ENCODE measurements around the gene AKAP7.
A peak's percentile ranks its signal among the peaks of the same experiment; 100 is the strongest.

The AKAP7 gene

GRCh38 chr6:131275273-131275672 is 140.0 kb downstream of the AKAP7 start:
- TF ChIP-seq CTCF (IDR thresholded peaks at IDR 0.05; ENCODE audit: low read depth, low read length) = no peak
- no peak for DNase-seq (ENCODE audit: low read depth, low spot score)
- no peak overlapping the region for H3K4me3 ChIP-seq (ENCODE audit: low read depth, low read length)
- in situ Hi-C loops (cut with HindIII; ENCODE audit: low sequenced_read_pairs) = no loop called here

- no peak for DNase-seq (ENCODE audit: low read depth, low spot score)
- H3K4me3 ChIP-seq (ENCODE audit: low read depth, low read length) = no peak overlapping the region
- in situ Hi-C loops (cut with HindIII; ENCODE audit: low sequenced_read_pairs) = no loop called here
- no peak for TF ChIP-seq CTCF (IDR thresholded peaks at IDR 0.05; ENCODE audit: low read depth, low read length)
Observed at GRCh38 chr6:131277591-131277990, 142.3 kb downstream of the AKAP7 start.

- TF ChIP-seq CTCF (IDR thresholded peaks at IDR 0.05; ENCODE audit: low read depth, low read length) = no peak
- DNase-seq (ENCODE audit: low read depth, low spot score) = peak; percentile 34
- no peak overlapping the region for H3K4me3 ChIP-seq (ENCODE audit: low read depth, low read length)
- in situ Hi-C loops (cut with HindIII; ENCODE audit: low sequenced_read_pairs) = no loop called here
Observed at GRCh38 chr6:131281471-131282270, 146.4 kb downstream of the AKAP7 start.

- H3K4me3 ChIP-seq (ENCODE audit: low read depth, low read length) = no peak overlapping the region
- in situ Hi-C loops (cut with HindIII; ENCODE audit: low sequenced_read_pairs) = no loop called here
- DNase-seq (ENCODE audit: low read depth, low spot score) = no peak
- no peak for TF ChIP-seq CTCF (IDR thresholded peaks at IDR 0.05; ENCODE audit: low read depth, low read length)
Observed at GRCh38 chr6:131282365-131282764, 147.1 kb downstream of the AKAP7 start.

- H3K4me3 ChIP-seq (ENCODE audit: low read depth, low read length) = no peak overlapping the region
- in situ Hi-C loops (cut with HindIII; ENCODE audit: low sequenced_read_pairs) = no loop called here
- no peak for TF ChIP-seq CTCF (IDR thresholded peaks at IDR 0.05; ENCODE audit: low read depth, low read length)
- no peak for DNase-seq (ENCODE audit: low read depth, low spot score)
Observed at GRCh38 chr6:131283466-131284175, 148.4 kb downstream of the AKAP7 start.

- no peak for TF ChIP-seq CTCF (IDR thresholded peaks at IDR 0.05; ENCODE audit: low read depth, low read length)
- no peak for DNase-seq (ENCODE audit: low read depth, low spot score)
- no peak overlapping the region for H3K4me3 ChIP-seq (ENCODE audit: low read depth, low read length)
- in situ Hi-C loops (cut with HindIII; ENCODE audit: low sequenced_read_pairs) = no loop called here
Observed at GRCh38 chr6:131285548-131285947, 150.3 kb downstream of the AKAP7 start.
